GM13977 (cell line): ENCODE measurements around the gene VDR.

Experiments used
- DNase-seq: peaks from one replicate; pipeline ENCODE4 v3.0.0; 2012; ENCODE audit warnings: low spot score
- in situ Hi-C: fragments of 300-500 bp; cut with MboI; formaldehyde crosslinking; loops from one replicate; pipeline ENCODE4 v1.12.0; 2022; ENCODE audit warnings: low sequenced_read_pairs, low pct_unique_long_range_greater_than_20kb, mixed read lengths, inconsistent platforms; ENCODE audit not compliant: unreplicated experiment
- TF ChIP-seq, protein P1 (sequence below): IDR thresholded peaks from 2 replicates; pipeline ENCODE4 v1.5.1; 2012; ENCODE audit warnings: mild to moderate bottlenecking, control low read depth; ENCODE audit not compliant: insufficient read depth; ENCODE audit errors: extremely low read depth, missing control alignments

VDR gene

DNA sequence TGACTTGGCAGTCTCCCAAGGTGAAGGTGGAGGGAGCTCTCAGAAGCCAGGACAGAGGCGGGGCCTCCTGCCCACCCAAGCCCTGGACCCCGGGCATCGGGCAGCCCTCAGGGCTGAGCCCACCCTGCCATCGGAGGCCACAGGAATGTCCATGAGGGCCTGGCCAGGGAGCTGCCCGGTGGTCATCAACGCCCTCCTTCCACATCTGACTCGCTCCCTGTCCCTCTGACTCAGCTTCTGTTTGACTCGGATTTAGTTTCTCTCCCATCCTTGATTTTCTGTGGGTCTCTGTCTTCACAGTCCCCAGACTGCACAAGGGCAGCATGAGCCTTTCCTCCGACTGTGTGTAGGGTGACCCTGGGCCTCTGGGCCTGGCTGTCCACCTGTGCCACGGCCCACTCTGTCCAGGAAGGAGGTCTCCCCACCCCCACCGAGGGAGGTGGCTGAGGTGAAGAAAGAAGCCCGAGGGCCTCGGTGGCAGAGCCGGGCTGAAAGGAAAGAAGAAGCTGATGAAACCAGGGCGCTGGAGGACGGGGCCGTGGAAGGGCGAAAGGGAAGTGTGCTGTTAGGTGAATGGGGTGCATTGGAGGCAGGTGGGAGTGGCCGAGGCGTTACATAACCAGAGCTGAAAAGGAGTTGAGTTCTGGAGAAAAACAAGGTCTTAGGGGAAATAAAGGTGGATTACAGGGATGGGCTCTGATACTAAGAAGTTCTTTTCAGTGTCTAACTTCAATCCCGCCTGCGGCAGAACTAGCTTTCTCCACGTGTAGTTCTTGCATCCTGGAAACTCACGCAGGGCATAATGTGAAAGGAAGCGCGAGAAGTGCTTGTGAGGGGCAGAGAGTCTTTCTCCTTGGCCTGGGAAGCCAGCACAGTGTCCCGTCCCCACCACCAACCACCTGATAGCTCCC, 41.9 kb upstream of the VDR start:
- TF ChIP-seq, protein P1, sequence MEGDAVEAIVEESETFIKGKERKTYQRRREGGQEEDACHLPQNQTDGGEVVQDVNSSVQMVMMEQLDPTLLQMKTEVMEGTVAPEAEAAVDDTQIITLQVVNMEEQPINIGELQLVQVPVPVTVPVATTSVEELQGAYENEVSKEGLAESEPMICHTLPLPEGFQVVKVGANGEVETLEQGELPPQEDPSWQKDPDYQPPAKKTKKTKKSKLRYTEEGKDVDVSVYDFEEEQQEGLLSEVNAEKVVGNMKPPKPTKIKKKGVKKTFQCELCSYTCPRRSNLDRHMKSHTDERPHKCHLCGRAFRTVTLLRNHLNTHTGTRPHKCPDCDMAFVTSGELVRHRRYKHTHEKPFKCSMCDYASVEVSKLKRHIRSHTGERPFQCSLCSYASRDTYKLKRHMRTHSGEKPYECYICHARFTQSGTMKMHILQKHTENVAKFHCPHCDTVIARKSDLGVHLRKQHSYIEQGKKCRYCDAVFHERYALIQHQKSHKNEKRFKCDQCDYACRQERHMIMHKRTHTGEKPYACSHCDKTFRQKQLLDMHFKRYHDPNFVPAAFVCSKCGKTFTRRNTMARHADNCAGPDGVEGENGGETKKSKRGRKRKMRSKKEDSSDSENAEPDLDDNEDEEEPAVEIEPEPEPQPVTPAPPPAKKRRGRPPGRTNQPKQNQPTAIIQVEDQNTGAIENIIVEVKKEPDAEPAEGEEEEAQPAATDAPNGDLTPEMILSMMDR: no peak
- in situ Hi-C loops: no loop called here
- no peak for DNase-seq

DNA sequence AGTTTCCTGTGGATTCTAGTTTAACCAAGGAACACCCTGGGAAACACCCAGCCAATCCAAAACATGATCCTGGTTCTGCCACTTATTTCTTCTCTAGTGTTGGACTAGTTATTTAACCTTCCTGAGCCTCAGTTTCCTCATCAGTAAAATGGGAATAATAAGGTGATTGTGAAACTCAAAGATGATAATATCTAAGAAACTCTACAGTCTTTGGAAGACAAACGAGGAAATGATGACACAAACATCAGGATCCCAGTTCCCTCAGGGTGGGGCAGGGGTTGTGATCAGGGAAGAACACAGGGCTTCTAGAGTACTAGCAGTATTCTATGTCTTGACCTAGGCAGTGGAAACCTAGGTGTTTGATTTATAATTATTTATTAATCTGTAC, 40.5 kb upstream of the VDR start:
- TF ChIP-seq, protein P1: no peak
- in situ Hi-C loops: no loop called here
- DNase-seq: no peak

DNA sequence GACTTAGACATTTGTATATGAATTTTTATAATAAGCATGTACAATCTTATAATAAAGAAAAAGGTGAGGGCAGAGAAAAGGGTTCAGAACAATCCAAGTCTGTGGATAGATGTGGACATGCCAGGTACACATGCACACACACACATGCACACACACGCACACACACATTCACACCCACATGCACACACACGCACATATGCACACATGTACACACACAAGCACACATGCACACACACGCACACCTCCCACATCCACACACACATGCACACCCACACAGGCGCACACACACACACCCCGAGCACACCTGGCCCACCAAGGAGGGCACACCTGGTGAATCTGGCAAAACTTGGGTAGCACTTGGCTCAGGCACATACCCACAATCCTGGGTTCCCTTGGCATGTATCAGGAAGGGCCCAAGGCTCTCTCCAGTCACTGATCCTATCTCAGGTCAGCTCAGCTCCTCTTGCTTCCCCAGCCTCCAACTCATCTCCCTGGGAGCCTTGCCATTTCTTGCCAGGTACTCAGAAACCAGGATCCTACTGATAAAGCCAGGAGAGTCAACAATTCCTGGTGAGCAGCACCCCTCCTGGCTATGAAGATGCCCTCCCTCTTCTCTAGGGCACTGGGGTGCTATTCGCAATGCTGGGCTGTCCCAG, 40.0 kb upstream of the VDR start:
- DNase-seq: no peak
- TF ChIP-seq, protein P1: no peak
- in situ Hi-C loops: no loop called here

DNA sequence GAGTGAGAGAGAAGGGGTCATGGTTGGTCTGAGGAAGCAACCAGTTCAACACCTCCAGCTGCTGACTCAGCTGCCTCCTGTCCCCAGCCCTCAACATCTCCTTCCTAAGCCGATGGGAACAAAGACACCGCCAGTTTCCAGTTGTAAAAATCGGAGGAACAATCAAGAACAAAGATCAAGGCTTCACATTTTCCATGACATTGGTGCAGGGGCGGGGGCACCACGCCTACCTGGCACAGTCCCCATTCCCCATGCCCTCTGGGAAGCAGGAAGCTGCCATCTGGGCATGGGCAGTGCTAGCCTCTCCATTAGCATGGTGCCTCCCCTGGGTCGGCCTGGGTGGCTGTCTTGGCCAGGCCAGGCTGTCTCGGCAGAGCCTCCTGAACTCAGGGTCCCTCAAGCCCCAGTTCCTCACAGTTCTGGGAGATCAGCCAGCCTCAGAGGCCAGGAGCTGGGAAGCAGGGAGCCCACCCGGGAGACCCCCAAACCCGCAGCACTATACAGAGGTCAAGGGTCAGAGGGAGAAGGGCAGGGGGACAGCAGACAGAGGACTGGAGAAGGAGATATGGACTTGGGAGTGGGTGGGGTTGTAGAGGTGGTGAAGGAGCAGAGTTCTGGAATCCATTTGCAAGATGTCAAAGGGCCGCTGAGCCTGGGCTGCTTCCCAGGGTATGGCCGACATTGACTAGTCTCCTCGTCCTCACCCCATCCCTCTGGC, 39.0 kb upstream of the VDR start:
- DNase-seq: no peak
- in situ Hi-C loops: no loop called here
- TF ChIP-seq, protein P1: no peak

DNA sequence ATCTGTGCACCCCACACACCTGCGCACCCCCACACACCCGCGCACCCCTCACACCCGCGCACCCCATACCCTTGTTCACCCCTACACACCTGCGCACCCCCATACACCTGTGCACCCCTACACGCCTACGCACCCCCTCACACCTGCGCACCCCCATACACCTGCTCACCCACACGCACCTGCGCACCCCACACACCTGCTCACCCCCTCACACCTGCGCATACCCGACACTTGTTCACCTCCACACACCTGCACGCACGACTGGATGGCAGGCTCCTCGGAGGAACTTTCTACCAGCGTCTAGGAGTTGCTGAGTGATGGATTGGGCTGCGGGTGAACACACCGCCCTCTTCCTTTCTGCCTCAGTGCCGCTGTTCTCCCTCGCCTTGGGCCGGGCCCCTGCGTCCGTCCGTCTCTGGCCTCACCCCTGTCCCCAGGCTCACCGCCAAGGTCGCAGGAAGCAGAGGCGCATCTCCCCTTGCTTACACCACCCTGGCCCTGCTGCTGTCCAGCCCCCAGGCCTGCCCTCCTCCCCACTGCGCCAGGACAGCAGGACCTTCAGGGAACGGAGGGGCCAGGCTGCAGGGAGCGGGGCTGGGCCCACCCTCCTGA, 37.9 kb upstream of the VDR start:
- DNase-seq: no peak
- in situ Hi-C loops: no loop called here
- TF ChIP-seq, protein P1: no peak

DNA sequence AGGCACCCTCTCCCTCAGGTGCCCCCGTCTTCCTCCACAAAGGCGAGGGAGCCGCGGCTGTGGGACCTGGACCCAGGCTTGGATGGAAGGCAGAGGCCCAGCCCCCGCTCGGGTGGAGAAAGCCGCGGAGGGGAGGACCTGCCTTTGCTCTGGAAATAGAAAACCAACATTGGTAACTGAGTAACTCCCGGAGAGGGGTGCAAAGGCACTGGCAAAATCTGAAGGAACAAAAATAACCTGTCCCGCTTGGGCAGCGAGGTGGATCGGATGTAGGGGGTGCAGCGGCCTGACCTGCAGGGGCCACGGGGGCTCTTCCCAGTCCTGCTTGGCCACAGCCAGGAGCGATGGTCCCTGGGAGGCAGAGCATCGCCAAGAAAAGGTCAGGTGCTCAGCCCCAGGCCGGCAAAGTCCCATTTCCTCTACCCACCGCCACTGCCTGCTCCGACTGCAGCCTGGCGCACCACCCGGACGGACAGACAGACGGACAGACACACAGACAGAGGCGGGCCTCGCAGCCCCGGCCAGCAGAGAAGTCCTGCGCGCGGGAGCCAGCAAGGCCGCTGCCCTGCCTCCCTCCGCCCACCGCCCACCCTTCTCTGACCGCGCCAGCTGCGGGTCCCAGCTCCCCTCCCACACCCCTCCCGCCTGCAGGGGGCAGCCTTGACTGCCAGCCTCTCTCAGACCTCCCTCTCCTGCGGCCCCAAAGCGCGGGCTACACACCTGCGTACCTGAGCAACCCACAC, 37.2 kb upstream of the VDR start:
- TF ChIP-seq, protein P1: peak; percentile 46
- in situ Hi-C loops: no loop called here
- DNase-seq: peak; percentile 69
